Glomerular visceral epithelial cell (primary cell): ENCODE results near the gene EME2.

ENCODE experiments used
- DNase-seq: peaks from one replicate; pipeline ENCODE4 v3.0.0-alpha.2; 2016; ENCODE audit errors: extremely low spot score

Gene EME2

DNA sequence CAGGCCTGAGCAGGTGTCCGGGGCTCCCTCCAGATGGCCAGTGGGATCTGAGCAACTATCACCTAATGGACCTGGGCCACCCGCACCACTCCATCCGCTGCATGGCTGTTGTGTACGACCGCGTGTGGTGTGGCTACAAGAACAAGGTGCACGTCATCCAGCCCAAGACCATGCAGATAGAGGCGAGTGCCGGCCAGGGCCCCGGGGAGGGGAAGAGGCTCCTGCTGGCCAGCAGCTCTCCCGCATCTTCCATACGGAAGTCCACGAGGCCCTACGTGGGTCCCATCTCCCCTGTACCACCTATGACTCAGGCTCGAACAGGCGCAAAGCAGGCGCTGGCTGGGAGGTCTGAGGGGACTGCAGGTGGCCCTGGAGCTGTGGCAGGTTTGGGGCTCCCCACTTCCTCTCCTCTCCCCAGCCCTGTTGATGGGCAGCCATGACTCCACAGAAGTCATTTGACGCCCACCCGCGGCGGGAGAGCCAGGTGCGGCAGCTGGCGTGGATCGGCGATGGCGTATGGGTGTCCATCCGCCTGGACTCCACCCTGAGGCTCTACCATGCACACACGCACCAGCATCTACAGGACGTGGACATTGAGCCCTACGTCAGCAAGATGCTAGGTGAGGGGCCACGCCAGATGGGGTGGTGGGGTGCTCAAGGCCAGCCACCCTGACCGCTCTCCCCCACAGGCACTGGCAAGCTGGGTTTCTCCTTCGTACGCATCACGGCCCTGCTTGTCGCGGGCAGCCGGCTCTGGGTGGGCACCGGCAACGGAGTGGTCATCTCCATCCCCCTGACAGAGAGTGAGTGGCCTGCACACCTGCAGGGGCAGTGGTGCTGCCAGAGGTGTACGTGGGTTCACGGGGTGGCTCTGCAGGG, 5.3 kb upstream of the EME2 start:
- DNase-seq: no peak

DNA sequence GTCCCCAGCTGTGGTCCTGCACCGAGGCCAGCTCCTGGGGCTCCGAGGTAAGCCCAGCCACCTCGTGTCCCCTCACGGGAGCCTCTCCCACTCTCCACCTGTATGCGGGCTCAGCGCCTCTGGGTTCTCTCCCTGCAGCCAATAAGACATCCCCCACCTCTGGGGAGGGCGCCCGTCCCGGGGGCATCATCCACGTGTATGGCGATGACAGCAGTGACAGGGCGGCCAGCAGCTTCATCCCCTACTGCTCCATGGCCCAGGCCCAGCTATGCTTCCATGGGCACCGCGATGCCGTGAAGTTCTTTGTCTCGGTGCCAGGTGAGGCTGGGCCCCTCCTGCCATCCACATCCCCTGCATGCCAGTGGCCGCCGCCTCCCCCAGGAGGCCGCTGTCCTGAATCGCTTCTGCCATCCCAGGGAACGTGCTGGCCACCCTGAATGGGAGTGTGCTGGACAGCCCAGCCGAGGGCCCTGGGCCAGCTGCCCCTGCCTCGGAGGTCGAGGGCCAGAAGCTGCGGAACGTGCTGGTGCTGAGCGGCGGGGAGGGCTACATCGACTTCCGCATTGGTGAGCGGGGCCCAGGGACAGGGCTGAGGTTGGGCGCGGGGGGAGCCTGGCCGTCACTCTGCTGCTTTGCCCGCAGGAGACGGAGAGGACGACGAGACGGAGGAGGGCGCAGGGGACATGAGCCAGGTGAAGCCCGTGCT, 4.4 kb upstream of the EME2 start:
- DNase-seq: no peak

DNA sequence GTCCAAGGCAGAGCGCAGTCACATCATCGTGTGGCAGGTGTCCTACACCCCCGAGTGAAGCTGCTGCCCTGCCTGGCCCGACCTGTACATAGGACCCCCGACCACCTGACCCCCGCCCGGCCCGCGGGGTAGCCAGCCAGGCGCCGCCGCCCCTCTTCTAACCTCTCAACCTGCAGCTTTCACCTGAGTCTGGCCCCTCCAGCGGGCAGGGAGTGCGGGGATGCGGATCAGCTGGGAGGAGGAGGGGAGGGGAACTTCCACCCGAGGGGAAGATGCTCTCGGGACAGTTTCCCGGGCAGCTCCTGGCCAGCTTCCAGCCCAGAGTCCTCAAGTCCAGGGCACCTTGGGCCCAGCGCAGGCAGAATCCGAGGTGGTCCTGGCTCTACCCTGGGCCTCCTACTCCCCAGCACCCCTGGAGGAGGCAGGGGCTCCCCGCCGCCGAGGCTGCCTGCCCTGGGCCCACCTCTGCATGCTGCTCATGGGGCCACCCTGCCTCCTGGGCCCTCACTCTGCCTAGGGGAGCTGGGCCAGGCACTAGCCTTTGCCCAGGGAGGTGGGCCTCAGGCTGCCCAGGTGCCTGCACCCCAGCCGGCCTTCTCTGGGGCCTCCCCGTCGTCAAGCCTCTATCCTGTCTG, 3.7 kb upstream of the EME2 start:
- DNase-seq: no peak

DNA sequence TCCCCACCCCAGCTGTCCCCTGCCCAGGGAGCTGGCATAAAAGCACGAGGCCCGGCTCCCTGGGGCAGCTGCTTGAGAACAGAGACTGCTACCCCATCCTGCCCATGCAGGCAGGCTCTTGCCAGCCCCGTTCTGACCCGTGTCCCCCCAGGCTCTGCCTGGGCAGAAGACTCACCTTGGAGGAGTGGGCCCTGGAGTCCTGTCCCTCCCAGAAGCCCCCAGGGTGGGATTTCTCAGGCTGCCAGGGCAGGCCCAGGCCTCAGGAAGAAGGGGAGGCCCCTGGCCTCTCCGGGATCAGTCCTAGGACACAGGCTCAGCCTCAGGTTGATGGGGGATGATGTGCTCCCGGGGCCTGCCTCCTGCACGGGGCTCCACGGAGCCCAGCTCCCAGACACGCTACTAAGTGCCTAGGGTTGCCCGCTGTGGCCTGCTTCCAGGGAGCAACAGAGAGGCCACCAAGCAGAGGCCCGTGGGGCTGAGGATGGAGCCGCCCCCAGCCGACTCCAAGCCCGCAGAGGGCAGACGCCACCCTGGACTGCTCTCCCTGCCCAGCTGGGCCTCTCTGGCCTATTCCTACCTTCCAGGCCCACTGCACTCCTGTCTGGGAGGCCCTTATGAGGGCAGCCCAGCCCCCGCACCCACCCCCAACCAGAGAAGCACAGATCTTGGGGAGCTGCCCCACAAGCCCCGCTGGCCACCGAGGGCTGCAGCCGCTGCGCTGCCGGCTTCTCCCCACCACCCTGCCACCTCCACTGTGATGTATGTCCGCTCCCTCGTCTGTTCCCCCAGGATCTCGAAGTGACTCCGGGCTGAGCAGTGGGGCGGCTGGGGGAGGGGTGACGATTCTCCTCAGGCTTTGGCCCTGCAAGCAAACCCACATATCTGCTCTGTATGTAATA, 3.0 kb upstream of the EME2 start:
- DNase-seq: no peak

DNA sequence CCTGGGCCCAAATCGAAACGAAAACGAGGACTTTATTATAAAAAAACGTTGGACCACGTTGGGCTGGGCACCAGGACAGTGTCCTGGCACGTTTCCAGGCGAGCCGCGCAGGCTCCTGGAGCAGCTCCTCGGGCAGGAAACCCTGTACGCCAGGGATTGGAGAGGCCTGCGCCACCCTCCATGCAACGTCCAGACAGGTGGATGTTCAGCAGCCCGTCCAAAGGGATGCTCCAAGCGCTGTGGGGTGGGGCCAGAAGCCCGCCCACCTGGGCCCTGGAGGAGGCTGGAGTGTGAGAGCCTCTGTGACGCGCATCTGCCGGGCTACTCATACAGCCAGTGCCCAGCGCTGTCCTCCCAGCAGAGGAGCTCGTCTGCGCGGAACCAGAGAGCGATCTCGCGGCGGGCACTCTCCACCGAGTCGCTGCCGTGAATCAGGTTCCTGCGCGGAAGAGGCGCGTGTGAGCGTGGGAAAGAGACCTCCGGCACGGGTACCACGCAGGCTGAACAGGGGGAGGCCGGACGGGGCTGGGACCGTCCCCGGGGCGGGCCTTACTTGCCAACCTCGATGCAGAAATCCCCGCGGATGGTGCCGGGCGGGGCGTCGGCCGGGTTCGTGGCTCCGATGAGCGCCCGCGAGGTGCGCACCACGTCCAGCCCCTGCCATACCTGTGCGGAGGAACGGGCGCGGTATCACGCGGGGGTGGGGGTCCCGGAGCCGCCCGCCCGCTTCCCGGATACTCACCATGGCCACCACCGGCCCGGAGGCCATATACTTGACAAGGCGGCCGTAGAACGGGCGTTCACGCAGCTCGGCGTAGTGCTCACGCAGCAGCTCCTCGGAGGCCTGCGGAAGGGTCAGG, 2.1 kb upstream of the EME2 start:
- DNase-seq: no peak

DNA sequence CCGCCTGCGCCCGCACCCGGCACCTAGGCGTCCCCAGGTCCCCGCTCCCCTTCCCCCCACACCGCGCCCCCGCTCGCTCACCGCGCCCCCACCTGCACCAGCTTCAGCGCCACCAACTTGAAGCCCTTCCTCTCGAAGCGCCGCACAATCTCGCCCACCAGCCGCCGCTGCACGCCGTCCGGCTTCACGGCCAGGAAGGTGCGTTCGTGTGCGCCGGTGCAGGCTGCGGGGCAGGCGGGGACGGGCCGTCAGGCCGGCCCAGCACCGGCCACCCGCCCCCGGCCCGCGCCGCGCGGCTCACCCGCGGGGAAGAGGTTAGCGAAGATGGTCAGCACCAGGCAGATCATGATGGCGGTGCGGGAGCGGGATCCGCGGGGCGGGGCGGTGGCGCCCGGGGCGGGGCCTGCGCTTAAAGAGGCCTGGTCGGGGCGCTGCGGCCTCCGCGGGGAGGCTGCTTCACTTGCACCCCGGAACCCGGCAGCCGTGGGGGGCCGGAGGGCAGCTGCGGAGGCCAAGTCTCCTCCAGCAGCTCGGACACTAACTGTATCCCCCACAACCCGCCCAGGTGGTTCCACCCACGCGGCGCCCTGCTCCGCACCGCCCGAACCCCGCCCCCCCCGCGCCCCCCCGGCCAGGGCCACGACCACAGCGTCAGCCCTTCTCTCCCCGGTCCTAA, 1.3 kb upstream of the EME2 start, which contains the start of gene NME3:
TSS of gene NME3 (minus strand) at position 356 of the 676 bp plus-strand sequence. CDS start at position 347, 9 bp downstream.
- peak; percentile 49 for DNase-seq

DNA sequence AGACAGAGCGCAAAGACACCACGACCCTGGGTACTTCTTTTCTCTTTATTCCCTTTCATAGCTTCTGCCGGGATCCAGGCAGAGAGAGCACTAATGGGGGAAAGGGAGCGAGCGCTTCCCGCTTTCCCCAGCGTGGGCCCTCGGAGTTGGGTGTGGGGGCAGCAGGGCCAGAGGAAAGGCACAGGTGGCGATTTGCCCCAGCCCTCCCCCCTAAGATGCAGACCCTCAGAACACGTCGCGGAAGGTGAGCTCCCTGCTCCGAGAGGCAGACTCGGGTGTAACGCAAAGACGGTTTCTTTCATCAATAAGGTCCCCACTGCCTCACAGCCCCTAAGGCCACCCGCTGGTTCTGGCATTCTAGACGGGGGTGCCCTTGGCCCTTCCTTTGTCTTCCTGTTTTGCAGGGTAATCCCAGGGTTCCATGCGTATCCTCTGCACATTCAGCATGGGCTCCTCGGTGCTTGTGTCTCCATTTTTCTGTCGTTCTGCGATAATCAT, 697 bp upstream of the EME2 start:
- no peak for DNase-seq

DNA sequence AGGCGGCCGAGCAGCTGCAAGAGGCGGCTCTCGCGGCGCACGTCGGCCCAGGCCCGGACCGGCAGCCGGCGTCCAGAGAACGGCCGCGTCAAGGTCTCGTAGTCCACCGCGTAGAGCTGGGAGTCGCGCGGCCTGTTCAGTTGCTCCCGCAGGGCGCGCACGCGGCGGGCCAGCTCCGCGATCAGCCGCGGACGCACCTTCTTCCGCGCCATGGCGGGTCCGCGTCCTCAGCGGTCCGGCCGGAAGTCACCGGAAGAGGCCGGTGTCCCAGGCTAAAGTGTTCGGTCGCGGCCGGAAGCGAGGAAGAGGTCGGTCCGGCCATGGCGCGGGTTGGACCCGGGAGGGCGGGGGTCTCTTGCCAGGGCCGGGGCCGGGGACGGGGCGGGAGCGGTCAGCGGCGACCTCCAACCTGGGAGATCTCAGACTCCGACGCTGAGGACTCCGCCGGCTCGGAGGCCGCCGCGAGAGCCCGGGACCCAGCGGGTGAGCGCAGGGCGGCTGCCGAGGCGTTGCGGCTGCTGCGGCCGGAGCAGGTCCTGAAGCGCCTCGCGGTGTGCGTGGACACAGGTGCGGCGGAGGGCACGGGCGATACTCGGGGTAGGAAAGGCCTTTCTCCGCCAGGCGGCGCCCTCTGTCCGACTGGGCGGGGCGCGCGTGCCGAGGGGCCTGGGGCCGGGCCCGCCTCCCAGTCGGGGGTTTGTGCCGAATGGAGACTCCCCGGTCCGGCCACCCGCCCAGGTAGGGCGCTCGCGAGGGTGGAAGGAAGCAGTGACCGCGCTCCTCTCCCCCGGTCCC, 495 bp downstream of the EME2 start, which contains the start of gene MRPS34:
TSS of gene MRPS34 (minus strand) at position 227 of the 795 bp plus-strand sequence. CDS start at position 212, 15 bp downstream.
- DNase-seq: peak; percentile 82

DNA sequence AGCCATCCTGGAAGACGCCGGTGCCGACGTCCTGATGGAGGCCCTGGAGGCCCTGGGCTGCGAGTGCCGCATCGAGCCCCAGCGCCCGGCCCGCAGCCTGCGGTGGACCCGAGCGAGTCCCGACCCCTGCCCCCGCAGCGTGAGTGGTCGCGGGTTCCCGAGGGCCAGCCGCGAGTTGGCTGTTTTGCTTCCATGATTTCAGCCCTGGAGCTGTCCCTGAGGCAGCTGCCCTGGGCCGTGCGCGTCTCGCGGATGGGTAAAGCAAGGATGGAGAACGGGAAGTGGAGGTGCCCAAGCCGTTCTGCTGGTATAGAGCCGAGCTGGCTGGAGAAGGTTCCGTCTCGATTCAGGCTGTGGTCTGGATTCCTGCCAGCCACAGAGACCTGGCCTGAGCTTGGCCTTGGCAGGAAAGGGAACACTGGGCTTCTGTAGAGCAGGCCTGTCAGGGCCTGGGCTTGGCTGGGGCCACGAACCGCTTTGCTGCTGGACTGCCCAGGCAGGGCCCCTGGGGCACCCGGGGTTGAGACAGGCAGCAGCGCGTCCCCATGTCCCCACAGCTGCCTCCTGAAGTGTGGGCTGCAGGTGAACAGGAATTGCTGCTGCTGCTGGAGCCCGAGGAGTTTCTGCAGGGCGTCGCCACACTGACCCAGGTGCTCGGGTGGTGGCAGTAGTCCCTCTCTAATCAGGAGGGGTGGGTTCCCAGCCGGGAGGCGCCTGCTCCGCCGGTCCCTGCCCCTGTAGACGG, 1.3 kb downstream of the EME2 start:
- DNase-seq: peak; percentile 70

DNA sequence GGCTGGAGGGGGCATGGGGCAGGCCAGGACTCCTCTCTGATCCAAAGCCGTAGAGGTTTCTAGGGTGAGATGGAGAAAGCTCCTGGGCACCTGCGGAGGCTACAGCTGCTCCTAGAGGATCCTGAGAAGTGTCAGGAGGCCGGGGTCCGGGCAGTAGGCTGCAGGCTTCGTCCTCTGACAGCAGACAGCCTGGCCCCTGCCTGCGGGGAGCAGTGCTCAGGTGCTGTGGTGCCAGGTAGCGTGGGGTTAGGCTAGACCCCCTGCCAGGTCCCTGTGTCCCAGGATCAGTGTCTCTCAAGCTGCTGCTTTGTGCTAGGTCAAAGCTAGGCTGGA, 1.8 kb downstream of the EME2 start:
- DNase-seq: no peak

DNA sequence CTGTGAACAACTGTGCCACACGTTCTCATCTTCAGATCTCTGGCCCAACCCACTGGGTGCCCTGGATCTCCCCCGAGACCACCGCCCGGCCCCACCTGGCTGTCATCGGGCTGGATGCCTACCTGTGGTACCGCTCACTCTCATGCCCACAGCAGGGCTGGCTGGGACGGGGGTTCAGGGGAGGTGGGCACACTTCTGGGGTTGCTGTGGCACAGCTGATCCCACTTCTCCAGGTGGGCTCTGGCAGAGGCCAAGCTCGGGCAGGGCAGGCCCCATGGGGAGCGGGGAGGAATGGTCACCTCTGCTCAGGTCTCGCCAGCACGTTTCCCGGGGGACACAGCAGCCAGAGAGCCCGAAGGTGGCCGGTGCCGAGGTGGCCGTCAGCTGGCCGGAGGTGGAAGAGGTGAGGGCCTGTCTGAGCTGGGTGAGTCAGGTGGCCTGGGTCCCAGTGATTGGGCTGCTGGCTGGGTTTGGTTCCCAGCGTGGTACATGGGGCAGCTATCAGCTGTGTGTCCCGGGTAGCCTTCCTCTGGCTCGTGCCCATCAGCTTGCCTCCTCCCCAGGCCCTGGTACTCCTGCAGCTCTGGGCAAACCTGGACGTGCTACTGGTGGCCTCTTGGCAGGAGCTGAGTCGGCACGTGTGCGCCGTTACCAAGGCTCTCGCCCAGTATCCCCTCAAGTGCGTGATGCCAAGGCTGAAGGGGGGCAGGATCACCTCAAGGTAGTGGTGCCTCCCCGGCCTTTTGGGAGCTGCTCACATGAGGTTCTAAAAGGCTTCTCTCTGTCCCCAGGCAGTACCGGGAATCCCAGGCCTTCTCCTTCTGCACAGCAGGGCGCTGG, 2.6 kb downstream of the EME2 start:
- no peak for DNase-seq

DNA sequence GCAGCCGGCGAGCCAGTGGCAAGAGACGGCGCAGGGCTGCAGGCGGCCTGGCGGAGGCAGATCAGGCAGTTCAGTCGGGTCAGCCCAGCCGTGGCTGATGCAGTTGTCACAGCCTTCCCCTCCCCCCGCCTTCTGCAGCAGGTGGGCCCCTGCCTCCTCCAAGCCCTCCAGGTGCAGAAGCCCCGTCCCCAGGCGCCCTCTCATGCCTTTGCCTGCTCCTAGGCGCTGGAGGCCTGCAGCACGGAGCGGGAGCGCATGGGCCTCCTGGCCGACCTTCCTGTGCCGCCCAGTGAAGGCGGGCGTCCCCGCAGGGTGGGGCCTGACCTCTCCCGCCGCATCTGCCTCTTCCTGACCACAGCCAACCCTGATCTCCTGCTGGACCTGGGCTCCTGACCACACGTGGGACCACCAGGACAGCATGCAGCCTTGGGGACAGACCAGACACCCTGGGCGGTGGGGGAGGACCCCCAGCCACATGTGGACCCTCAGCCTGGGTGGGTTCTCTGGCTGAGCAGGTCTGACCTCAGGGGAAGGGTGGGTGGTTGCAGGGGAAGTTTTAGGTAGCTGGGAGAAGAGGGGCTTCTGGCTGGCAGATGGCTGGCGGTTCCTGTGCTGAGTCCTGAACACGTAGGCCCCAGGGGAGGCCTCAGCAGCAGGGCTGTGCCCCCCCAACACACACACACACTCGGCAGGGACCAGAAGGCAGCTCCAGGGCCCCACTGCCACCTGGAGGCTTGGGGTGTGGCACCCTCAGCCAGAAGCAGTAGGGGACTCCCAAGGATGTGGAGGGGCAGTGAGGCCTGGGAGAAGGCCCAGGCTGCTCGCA, 3.4 kb downstream of the EME2 start:
- DNase-seq: no peak

DNA sequence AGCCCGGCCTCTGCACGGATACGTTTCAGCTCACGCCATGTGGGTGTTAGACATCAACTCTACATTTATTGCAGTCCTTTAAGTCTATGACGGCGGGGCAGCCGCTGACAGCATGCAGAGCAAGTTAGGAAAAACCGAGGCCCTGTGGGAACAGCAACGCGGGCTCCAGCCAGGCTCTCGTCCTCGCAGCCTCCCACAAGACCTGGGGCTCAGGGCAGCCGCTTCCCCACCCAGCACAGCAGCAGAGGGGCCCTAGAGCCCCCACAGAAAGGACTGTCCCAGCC, 4.0 kb downstream of the EME2 start:
- DNase-seq: no peak

DNA sequence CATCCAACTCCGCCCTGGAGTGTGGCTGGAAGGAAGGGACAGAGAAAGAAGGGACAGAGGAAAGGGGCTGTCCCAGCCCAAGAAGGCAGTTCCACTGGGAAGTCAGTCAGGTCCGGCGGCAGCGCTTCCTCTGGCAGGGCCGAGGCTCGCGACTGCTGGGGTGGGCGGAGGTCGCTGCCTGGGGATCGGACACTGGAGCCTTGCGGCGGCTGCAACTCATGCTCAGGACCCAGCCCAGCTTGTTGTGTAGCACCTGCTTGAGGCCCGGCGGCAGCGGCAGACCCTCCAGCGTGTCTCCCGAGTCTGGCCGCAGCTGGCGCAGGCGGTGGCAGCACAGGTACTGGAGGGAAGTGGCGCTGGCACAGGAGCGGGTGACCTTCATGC, 4.4 kb downstream of the EME2 start:
- DNase-seq: no peak

DNA sequence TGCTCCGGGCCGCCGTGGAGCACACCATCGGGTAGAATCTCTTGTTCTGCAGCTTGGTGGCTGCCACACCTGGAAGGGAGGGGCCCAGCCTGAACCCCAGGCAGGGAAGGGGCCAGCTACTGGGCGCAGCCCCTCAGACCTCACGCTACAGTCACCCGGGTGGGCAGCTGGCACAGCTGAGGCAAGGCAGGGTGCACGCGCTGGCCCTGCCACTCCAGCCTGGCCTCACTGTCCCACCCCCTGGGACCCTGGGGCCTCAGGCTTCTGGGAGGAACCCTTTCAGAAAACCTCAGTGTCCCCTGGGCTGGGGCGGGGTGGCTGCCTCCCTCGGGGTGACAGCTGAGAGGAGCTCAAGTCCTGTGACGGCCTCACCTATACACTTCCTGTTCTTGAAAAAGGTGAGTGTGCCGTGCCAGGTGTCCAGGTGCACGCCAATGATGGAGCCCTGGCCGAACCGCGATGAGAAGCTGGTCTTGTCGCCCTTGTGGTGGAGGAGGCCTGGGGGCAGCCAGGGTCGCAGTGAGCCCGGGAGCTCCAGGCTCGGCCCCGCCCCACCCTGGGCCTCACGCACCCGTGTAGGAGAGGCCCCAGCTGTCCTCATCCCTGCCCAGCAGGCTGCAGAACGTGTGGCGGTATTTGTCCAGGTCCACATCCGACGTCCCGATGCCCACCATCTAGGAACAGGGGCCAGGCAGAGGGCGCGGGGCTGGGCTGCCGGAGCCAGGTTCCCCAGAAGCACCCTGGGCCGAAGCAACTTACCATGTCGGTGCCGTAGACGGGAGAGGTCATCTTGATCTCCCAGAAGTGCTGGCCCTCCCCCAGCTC, 5.0 kb downstream of the EME2 start:
- DNase-seq: no peak
